Natural killer cell treated with Interleukin-12 subunit alpha and Interleukin-12 subunit beta and Interleukin-15 and Interleukin-18, amount 100 ng/mL, for 72 hours (primary cell): ENCODE results near the gene DTNBP1. TPM values are rescaled to one million over a fixed set of nuclear protein-coding genes. Genes with fewer than 3 reads are reported as not detected.

Source experiments
- ATAC-seq, 2 donors: fragments of 150-1000 bp; cut with Tn5 transposase in 1 of 2; sonication (Bioruptor Pico), chemical (Tn5 transposase) in 1 of 2; 2 replicates each; pipeline ENCODE4 v1.10.0; 2021
- DNase-seq: peaks from one replicate; pipeline ENCODE4 v3.0.0; 2022; ENCODE audit warnings: low spot score
- H3K27ac Mint-ChIP-seq, 2 donors: 1 replicate in 1 of 2; 2 replicates in 1 of 2; pipeline ENCODE4 v1.8.0; 2022; ENCODE audit warnings: mixed read lengths in 2 of 2, mild to moderate bottlenecking in 1 of 2, moderate library complexity in 1 of 2
- H3K27me3 Mint-ChIP-seq, 2 donors: 1 replicate in 1 of 2; 2 replicates in 1 of 2; pipeline ENCODE4 v1.8.0; 2022; ENCODE audit warnings: mixed read lengths in 2 of 2
- H3K36me3 Mint-ChIP-seq: one replicate; pipeline ENCODE4 v1.8.0; 2022; ENCODE audit warnings: mixed read lengths
- H3K4me1 Mint-ChIP-seq, 2 donors: 1 replicate in 1 of 2; 2 replicates in 1 of 2; pipeline ENCODE4 v1.8.0; 2022; ENCODE audit warnings: low read depth in 2 of 2, mixed read lengths in 2 of 2, mild to moderate bottlenecking in 1 of 2
- H3K4me3 Mint-ChIP-seq: one replicate; pipeline ENCODE4 v1.8.0; 2022; ENCODE audit warnings: mixed read lengths
- H3K9me3 Mint-ChIP-seq: 2 replicates; pipeline ENCODE4 v1.8.0; 2022; ENCODE audit warnings: mixed read lengths
- total RNA-seq, 2 donors: library from RNA; stranded (reverse); gene quantifications; one replicate each; pipeline ENCODE4 v1.2.3, GENCODE V29; 2022

The DTNBP1 gene
- total RNA-seq, 2 donors from 2014 or later: 21.5 to 32.6 TPM

DNA sequence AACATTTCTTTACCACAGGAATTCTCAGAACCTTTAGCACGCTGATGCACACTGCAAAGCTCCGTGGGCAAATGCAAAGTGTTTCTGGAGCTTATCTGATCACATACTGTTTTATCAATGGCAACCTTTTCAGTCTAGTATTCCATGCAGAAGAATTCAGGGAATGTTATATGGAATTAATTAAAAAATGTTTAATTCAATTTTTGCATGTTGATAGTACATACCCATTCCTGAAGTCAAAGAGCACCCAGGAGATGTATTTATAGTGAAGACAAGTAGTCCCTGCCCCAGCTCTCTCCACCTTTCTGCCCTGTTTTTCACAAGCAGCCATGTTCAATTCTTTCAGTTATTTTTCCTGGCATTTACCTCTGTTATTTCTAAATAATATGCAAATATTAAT, 55.2 kb downstream of the DTNBP1 start:
- DNase-seq: no peak
- peaks cover 5% of the 10 kb centered on the region for H3K36me3 Mint-ChIP-seq
- H3K4me1 Mint-ChIP-seq: peaks cover 18% of the 10 kb centered on the region in 2 donors
- H3K27ac Mint-ChIP-seq: no peak overlapping the region
- no peaks in the 10 kb centered on the region for H3K27me3 Mint-ChIP-seq
- no peak overlapping the region for H3K4me3 Mint-ChIP-seq
- H3K9me3 Mint-ChIP-seq: no peaks in the 10 kb centered on the region
- no peak for ATAC-seq

DNA sequence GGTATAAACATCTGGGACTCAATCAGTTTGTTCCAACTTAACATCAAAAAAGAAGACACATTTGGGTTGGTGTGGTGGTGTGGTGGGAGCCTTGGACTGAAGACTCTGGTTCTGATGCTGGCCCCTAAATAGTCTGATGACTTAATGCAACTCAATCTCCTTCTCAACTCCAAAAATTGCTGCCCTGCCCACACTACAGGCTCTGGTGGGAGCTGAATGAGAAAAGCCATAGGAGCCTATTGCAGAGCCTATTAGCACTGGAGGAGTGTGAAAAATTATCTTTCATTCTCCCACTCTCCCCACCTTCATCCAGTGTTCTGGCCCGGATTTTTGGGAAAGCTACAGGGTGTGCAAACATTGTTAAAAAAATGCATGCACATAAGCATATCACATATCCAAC, 56.5 kb downstream of the DTNBP1 start:
- H3K36me3 Mint-ChIP-seq: peaks cover 4% of the 10 kb centered on the region
- H3K27me3 Mint-ChIP-seq: no peaks in the 10 kb centered on the region
- DNase-seq (no peak), ATAC-seq (peak in 1 of 2 donors; percentile 28)
- no peak overlapping the region for H3K4me3 Mint-ChIP-seq
- H3K9me3 Mint-ChIP-seq: no peaks in the 10 kb centered on the region
- no peak overlapping the region for H3K27ac Mint-ChIP-seq
- peaks cover 8 to 13% of the 10 kb centered on the region in 2 donors for H3K4me1 Mint-ChIP-seq

- ATAC-seq (no peak), DNase-seq (no peak)
- H3K27me3 Mint-ChIP-seq: no peaks in the 10 kb centered on the region
- H3K4me1 Mint-ChIP-seq: peaks cover 19 to 20% of the 10 kb centered on the region in 2 donors
- no peak overlapping the region for H3K4me3 Mint-ChIP-seq
- no peak overlapping the region for H3K27ac Mint-ChIP-seq
- H3K9me3 Mint-ChIP-seq: no peaks in the 10 kb centered on the region
- peaks cover 10% of the 10 kb centered on the region for H3K36me3 Mint-ChIP-seq
Measured at GRCh38 chr6:15604843-15605242, 58.0 kb downstream of the DTNBP1 start.

GRCh38 chr6:15602154-15602553, 60.7 kb downstream of the DTNBP1 start:
- no peak for DNase-seq
- H3K27me3 Mint-ChIP-seq: no peaks in the 10 kb centered on the region
- peaks cover 7% of the 10 kb centered on the region for H3K36me3 Mint-ChIP-seq
- ATAC-seq: no peak
- no peak overlapping the region for H3K4me3 Mint-ChIP-seq
- no peaks in the 10 kb centered on the region for H3K9me3 Mint-ChIP-seq
- H3K4me1 Mint-ChIP-seq: peaks cover 19 to 20% of the 10 kb centered on the region in 2 donors
- H3K27ac Mint-ChIP-seq: no peak overlapping the region

- no peak for ATAC-seq
- Mint-ChIP-seq H3K4me3 (no peak overlapping the region), H3K27ac (no peak overlapping the region), H3K27me3 (no peaks in the 10 kb centered on the region), H3K9me3 (no peaks in the 10 kb centered on the region), H3K36me3 (peaks cover 7% of the 10 kb centered on the region), H3K4me1 (peaks cover 31 to 38% of the 10 kb centered on the region in 2 donors)
- DNase-seq: no peak
Measured at GRCh38 chr6:15598273-15598798, 64.5 kb downstream of the DTNBP1 start.

DNA sequence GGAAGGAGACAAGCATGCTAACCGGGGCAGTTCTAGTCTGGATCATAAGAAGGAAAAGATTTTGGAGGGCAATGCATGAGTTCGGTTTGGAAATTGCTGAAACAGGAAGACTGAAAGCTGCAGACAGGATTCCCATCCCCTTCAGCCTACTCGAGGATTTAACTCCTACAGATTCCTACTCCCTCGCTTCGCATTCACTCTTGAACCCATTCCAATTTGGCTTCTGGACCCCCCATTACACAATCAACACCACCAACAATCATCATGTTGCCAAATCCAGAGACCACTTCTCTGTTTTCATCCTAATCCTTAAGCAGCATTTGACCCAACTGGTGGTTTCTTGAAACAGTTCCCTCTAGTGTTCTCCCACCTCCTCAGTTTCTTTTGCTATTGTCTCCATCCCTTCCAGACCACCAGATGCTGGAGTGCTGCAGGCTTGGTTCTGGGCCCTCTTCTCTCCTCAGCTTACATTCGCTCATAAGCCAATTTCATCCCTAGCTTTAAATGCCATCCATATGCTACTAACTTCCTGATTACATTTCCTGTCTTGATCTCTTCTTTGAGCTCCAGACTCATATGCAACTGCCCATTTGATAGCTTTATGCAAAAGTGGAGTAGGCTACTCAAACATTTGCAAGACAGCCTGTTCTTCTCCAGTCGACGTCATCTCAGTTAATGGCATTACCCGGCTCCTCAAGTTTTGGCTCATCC, 66.5 kb downstream of the DTNBP1 start:
- Mint-ChIP-seq H3K27me3 (no peaks in the 10 kb centered on the region), H3K27ac (no peak overlapping the region), H3K9me3 (no peaks in the 10 kb centered on the region), H3K4me3 (no peak overlapping the region), H3K4me1 (peaks cover 37 to 50% of the 10 kb centered on the region in 2 donors), H3K36me3 (peaks cover 7% of the 10 kb centered on the region)
- DNase-seq (no peak), ATAC-seq (no peak)

DNA sequence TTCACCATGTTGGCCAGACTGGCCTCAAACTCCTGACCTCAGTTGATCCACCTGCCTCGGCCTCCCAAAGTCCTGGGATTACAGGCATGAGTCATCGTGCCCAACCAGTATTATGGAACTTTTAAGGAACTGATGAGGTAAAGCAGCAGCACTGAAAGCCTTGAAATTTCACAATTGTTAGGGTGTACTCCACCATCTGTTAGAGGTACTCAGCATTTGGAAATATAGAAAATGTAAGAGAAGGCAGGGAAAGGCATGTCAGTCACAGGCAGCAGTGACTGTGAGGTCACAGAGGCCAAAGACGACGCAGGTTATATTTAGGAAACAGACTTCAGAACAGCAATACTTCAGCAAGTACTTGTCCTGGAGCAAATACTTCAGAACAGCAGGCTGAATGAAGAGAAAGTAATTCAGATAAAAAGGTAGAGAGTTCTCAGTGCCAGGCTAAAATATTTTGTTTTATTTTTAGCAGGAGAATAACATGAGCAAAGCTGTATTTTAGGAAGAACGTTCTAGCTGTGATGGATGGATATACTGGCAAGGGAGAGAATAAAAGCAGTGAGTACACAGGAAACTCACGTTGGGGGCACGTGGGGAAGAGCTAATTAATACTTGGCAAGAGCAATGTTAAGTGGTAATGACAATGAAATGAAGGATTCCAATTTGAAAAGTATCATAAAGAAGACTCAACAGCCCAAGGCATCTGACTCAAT, 67.2 kb downstream of the DTNBP1 start:
- H3K27ac Mint-ChIP-seq: peak overlapping the region in 1 of 2 donors; percentile 9
- H3K4me3 Mint-ChIP-seq: no peak overlapping the region
- no peaks in the 10 kb centered on the region for H3K9me3 Mint-ChIP-seq
- no peaks in the 10 kb centered on the region for H3K27me3 Mint-ChIP-seq
- DNase-seq: no peak
- H3K4me1 Mint-ChIP-seq: peaks cover 34 to 47% of the 10 kb centered on the region in 2 donors
- no peak for ATAC-seq
- peaks cover 5% of the 10 kb centered on the region for H3K36me3 Mint-ChIP-seq

GRCh38 chr6:15594512-15595259, 68.1 kb downstream of the DTNBP1 start:
- ATAC-seq (peak in 1 of 2 donors; percentile 64), DNase-seq (no peak)
- Mint-ChIP-seq H3K9me3 (peaks cover 3% of the 10 kb centered on the region), H3K27ac (no peak overlapping the region), H3K36me3 (no peaks in the 10 kb centered on the region), H3K27me3 (no peaks in the 10 kb centered on the region), H3K4me3 (peak overlapping the region; percentile 34), H3K4me1 (peaks cover 37 to 49% of the 10 kb centered on the region in 2 donors)

GRCh38 chr6:15593798-15594197, 69.0 kb downstream of the DTNBP1 start:
- Mint-ChIP-seq H3K4me3 (no peak overlapping the region), H3K36me3 (no peaks in the 10 kb centered on the region), H3K27ac (no peak overlapping the region), H3K4me1 (peaks cover 42 to 57% of the 10 kb centered on the region in 2 donors), H3K27me3 (no peaks in the 10 kb centered on the region), H3K9me3 (peaks cover 3% of the 10 kb centered on the region)
- DNase-seq (no peak), ATAC-seq (no peak)

DNA sequence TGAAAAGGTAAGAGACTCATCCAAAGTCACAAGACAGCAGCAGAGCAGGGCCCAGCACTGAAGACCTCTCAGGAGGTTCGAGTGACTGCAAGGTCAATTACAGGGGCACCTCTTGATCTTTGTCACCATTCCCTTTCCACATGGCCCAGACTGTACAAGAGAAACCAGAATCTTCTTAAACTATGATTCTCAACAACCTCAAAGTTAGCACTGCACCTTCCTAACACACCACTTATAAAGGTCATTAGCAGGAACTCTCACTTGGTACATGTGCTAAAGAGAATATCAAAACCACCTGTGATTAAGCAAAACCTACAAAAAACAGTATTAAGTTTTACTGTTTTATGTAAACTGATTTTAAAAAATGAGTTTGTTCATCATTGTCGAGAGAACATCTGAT, 70.2 kb downstream of the DTNBP1 start:
- ATAC-seq (no peak), DNase-seq (no peak)
- Mint-ChIP-seq H3K4me1 (peaks cover 42 to 64% of the 10 kb centered on the region in 2 donors), H3K4me3 (peak overlapping the region; percentile 26), H3K36me3 (no peaks in the 10 kb centered on the region), H3K27me3 (no peaks in the 10 kb centered on the region), H3K27ac (peak overlapping the region in 1 of 2 donors; percentile 24), H3K9me3 (peaks cover 3% of the 10 kb centered on the region)

- DNase-seq: no peak
- no peaks in the 10 kb centered on the region for H3K27me3 Mint-ChIP-seq
- ATAC-seq: peak; percentile 83 to 88
- no peak overlapping the region for H3K4me3 Mint-ChIP-seq
- peaks cover 33 to 47% of the 10 kb centered on the region in 2 donors for H3K4me1 Mint-ChIP-seq
- H3K27ac Mint-ChIP-seq: peak overlapping the region; percentile 7 to 16
- peaks cover 3% of the 10 kb centered on the region for H3K9me3 Mint-ChIP-seq
- no peaks in the 10 kb centered on the region for H3K36me3 Mint-ChIP-seq
Measured at GRCh38 chr6:15588971-15589634, 73.7 kb downstream of the DTNBP1 start.

DNA sequence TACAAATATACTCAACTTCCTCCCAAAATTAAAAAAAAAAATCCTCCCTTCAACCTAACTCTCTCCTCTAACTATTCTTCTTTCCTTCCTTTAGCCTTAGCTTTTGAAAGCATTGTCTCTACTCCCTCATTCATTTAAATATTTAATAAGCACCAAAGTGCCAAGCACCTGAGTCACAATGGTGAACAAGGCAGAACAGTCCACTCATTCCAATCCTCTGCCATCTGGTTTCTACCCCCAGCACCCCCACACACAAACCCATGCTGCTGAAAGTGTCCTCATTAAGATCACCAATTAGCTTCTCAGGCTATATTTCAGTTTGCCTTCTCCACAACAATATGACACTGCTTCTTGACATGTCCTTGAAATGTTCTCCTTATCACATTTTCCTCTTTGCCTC, 76.3 kb downstream of the DTNBP1 start:
- ATAC-seq: no peak
- DNase-seq: no peak
- no peaks in the 10 kb centered on the region for H3K36me3 Mint-ChIP-seq
- H3K4me3 Mint-ChIP-seq: no peak overlapping the region
- peaks cover 3% of the 10 kb centered on the region for H3K9me3 Mint-ChIP-seq
- no peak overlapping the region for H3K27ac Mint-ChIP-seq
- H3K4me1 Mint-ChIP-seq: peaks cover 24 to 35% of the 10 kb centered on the region in 2 donors
- H3K27me3 Mint-ChIP-seq: no peaks in the 10 kb centered on the region

DNA sequence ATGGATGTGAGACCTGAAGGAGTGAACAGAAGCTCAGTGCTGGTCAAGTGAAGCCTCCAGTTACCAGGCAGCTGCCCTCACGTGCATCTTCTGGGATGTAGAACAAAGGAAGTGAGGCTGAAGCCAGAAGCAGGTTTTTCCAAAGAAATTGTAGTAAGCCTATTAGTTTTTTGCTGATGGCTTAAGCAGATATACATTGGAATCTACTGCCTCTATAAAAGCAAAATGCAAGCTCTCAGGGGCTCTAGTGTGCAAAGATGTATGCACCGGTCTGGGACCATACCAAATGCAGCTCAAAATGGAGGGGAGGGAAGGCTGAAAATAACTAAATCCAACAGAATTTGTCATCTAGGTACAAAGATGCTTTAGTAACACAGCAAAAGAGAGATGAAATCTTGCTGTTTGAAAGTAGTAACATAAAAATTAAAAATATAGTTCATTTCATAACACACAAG, 77.0 kb downstream of the DTNBP1 start:
- Mint-ChIP-seq H3K9me3 (peaks cover 3% of the 10 kb centered on the region), H3K36me3 (no peaks in the 10 kb centered on the region), H3K4me1 (peaks cover 25 to 35% of the 10 kb centered on the region in 2 donors), H3K27ac (no peak overlapping the region), H3K27me3 (no peaks in the 10 kb centered on the region), H3K4me3 (no peak overlapping the region)
- no peak for ATAC-seq
- no peak for DNase-seq
